HG03575 (cell line): ENCODE results near the gene CEACAM4.

Experiments
- ATAC-seq: cut with Tn5 transposase; IDR thresholded peaks from one replicate; pipeline ENCODE4 v1.9.1; 2021; ENCODE audit not compliant: unreplicated experiment, insufficient number of reproducible peaks, low FRiP score; ENCODE audit errors: extremely low read depth

CEACAM4 gene

DNA sequence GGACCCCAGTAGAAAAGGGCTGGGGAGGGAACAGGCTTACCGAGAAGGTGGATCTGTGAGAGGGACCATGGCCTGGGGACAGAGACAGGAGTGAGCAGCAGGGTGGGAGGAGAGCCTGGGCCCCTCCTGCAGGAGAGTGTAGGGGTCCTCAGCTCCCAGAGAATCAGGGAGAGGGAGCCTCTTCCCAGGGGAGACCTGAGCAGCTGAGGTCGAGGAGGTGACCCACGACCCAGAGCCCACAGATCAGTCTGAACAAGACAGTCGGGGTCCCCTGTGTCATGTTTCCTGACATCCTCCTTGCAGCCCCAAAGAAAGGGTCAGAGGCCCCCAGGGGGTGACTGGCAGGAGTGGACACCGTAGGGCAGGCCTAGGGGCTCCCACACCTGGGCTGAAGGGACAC, 6.7 kb downstream of the CEACAM4 start:
- no peak for ATAC-seq

DNA sequence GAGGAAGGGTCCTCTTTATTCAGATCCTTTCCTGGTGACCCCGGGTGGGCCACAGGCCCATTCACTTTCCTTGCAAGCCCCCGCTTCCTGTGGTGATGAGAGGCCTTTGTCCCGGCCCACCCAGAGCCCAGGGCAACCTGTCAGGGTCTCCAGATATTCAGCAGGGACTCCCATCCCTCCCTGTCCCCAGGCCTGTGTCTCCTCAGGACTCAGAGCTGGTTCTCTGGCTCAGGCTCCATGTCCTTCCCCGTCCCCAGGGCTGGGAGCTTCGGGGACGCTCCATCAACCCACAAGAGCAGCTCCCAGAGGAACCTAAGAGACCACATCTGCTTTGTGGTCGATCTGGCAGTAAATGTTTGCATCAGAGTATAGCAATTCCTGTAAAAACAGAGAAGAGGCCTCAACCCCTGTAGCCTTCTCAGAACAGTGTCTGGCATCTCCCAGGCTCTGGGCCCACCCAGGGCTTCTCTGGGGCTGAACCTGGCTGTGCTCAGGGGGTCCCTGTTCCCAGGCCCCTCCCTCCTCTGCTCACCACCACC, 7.8 kb downstream of the CEACAM4 start:
- no peak for ATAC-seq

DNA sequence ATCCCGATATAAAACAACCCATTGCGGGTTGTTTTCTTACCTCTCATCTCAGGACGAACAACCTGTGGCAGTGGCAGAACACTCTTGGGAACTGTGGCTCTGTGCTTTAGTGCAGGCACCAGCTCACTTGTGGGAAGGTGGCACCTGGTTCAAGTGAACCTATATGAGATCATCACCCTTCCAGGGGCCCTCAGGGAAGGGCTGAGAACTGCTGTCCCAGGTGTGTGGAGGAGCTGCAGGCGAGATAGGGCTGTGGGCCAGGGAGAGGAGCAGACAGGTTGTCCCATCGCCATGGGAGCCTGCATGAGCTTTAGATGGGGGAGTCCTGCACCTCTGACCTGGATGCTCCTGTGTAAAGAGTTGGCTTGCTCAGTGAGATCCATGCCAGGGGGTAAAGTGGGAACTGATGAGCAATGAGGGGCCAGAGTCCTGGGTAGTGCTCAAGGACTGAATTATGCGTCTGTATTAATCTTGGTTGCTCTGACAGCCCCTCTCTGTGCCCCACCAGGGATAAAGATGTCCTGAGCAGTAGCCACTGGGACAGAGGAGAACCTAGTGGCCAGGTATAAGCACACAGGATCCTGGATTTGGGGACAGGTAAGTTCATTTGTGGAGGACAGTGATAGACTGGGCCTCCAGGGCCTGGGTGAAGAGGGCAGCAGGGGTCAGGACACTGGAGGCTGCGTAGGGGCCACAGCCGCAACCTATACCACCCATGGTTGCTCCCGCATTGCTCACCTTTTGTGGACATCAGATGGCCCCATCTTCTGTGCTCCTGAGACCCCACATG, 8.7 kb downstream of the CEACAM4 start:
- ATAC-seq: no peak

- ATAC-seq: no peak
Measured at GRCh38 chr19:41616792-41617621, 9.9 kb downstream of the CEACAM4 start.

GRCh38 chr19:41615207-41615606, 11.7 kb downstream of the CEACAM4 start:
- ATAC-seq: no peak

DNA sequence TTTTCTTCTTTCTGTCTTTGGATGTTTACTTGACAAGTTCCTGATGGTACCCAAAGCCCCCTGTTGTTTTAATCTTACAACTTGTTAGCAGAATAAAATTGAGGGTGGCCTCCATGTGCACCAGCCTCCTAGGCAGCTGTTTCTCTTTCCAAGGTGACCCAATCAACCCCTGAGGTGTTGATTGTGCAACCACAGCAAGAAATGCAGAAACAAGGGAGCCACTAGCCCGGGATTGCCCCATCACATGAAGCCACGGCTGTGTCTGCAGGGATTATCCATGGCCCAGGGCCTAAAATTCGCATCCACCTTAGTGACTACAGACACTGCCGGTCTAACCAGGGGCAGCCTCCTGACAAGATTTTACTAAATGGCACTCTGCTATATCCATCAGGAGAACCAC, 14.4 kb downstream of the CEACAM4 start:
- no peak for ATAC-seq

GRCh38 chr19:41610789-41611188, 16.1 kb downstream of the CEACAM4 start:
- no peak for ATAC-seq

DNA sequence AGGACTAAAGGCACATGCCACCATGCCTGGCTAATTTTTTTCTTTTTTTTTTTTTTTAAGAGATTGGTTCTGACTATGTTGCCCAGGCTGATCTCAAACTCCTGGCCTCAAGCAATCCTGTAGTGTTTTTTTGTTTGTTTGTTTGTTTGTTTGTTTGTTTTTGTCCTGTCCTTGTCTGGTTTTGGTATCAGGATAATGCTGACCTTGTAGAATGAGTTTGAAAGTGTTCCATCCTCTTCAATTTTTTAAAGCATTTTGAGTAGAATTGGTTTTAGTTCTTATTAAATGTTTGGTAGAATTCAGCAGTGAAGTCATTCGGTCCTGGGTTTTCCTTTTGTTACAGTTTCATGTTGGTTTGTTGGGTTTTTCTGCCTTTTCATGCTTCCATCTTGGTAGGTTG, 19.2 kb downstream of the CEACAM4 start:
- ATAC-seq: no peak

GRCh38 chr19:41606215-41606837, 20.5 kb downstream of the CEACAM4 start:
- no peak for ATAC-seq

DNA sequence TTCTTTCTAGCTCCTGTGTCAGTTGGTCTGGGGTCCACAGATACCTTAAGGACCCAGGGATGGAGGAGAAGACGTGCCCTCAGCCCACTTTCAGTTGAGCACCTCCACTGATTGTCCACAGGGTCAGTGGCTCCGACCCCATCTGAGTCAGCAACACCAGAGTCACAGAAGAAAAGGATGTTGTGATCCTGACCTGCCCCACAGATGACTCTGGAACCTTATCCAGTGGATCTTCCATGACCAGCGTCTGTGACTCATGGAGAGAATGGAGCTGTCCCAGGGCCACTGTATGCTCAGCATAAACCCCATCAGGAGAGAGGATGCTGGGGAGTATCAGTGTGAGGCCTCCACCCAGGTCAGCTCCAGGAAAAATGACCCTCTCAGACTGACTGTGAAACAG, 22.0 kb downstream of the CEACAM4 start:
- ATAC-seq: no peak

- no peak for ATAC-seq
Measured at GRCh38 chr19:41601771-41602170, 25.1 kb downstream of the CEACAM4 start.

DNA sequence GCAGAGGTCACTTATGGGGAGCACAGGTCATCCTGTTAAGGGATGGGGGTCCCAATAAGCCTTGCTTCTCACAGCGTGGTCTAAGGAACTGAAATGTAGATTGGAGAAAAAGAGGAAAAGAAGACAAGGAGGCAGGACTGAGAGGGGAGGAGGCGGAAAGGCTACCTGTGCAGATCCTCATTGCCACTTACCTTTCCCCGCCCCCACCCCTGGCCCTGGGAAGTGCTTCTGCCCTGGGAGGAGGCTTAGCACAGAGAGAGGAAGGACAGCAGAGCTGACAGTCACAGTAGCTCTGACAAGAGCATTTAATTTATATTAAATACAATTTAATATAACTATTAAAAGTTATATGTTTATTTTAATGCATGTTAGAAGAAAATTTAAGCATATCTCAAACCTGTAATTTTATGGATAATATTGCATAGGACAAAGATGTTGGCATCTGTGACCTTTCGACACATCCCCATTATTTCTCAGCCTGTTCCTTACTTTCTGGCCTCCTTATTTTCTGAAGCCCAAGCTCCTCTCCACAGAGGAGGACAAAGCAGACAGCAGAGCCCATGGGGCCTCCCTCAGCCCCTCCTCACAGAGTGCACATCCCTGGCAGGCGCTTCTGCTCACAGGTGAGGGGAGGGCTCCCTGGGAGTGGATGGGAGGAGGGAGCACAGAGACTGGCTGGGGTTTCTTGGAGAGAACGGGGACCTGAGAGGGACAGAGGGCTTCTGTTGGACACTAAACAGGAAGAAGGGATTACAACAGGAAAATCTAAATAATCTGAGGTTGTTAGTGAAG, 27.5 kb downstream of the CEACAM4 start:
- no peak for ATAC-seq

GRCh38 chr19:41597600-41598041, 29.3 kb downstream of the CEACAM4 start:
- ATAC-seq: no peak

DNA sequence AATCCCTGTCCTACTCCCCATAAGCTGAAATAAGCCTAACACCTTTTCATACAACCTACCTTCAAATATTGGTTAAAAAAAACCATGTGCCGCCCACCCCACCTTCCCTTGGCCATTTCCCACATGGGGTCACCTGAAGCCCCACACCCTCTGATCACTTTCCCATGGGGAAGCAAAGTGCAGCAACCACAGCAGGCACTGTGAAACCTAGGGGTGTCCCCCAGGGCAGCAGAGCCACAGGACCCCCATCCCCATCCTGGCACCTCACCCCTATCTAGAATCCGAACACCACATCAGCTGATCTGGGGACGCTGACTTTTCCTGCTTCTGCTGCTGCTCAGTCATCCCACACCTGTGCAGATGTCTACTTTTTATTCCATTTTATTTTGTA, 31.0 kb downstream of the CEACAM4 start:
- ATAC-seq: no peak

GRCh38 chr19:41595258-41595889, 31.5 kb downstream of the CEACAM4 start:
- ATAC-seq: no peak

DNA sequence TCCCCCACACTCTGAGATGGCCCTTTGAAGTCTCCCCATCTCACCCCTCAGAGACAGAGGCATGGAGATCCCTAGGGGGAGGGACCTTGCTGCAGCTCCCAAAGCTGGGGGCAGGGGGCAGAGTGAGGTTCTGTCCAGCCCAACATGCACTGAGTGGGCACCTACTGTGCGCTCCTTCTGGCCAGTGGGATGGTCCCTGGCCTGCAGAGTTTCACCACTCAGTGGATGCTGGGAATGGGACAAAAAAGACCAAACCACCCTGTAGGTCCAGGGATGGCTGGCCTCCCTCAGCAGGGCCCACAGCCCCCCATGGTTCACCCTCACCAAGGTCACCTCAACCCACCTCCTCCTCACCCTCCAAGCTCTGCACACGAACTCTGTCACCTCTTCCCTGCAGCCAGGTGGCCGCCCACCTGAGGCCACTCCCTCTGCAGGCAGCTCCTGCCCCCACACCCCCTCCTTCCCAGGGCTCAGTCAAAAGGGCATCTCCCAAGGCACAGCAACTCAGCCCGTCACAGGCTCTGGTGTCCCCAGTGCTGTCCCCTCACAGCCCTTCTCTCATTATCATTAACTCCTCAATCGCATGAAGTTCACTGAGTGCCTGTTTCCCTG, 34.8 kb downstream of the CEACAM4 start:
- no peak for ATAC-seq

DNA sequence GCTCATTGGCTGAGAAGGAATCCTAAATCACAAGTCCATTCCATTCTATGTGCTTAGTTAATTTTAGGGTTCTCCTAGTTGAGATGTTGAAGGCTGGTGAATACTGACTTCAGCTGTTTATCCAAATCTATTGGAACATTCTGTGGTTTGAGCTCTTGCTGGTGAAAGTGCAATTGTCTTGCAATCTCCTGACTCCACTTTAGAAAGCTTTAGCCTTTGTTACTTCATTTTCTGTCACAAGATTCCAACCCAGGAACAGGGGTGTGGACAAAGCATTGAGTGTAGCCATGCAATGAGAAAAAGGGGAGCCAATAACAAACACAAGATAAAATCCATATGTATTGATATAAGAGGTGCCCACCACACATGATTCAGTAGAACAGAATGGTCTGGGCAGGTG, 35.9 kb downstream of the CEACAM4 start:
- no peak for ATAC-seq

GRCh38 chr19:41589371-41589770, 37.5 kb downstream of the CEACAM4 start:
- no peak for ATAC-seq
